NCI-H1092 treated with DMSO at 0.1 percent for 48 hours (cell line): Measurements from ENCODE around the gene EXOSC7.
"Not testable (repeated sequence)": the region's sequence is repeated elsewhere in the genome, so short reads cannot be mapped to it uniquely, and the experiment has no call there.

Source experiments
- DNase-seq: peaks from one replicate; lab custom pipeline; 2025; lab: John Stamatoyannopoulos, UW

Gene EXOSC7

DNA sequence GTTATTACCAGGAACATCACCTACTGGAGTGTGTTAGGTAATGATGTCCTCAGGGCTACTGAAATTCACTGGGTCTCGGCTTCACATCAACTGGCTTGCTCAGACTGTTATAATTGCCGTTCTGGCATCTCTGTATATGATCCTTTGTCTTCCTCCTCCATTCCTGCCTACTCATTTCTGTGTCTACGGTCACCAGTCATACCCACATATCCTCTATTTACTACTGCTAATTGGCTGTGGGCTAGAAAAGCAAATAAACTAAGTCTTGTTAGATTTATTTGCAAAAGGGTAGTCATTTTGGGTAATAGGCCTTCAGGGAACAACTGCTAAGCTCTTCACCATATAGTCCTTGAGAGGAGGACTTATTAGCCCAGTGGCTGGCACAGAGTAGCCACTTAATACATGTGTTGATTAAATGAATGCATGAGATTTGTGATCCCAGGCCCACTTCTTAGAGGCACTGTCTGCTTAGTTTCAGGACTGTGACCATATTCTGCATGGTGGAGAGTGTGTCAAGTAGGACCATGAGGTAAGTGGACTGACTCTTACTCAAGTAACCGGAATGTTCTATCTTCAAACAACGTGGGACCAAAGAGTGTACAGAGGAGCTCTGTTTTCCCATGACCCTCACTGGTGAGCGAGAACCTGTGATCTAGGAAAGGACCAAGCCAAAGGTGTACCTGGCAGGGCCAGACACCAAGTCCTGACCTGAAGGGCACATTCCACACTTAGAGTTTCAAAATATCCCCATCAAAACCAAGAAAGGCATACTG, 13.2 kb upstream of the EXOSC7 start:
- DNase-seq: no peak

DNA sequence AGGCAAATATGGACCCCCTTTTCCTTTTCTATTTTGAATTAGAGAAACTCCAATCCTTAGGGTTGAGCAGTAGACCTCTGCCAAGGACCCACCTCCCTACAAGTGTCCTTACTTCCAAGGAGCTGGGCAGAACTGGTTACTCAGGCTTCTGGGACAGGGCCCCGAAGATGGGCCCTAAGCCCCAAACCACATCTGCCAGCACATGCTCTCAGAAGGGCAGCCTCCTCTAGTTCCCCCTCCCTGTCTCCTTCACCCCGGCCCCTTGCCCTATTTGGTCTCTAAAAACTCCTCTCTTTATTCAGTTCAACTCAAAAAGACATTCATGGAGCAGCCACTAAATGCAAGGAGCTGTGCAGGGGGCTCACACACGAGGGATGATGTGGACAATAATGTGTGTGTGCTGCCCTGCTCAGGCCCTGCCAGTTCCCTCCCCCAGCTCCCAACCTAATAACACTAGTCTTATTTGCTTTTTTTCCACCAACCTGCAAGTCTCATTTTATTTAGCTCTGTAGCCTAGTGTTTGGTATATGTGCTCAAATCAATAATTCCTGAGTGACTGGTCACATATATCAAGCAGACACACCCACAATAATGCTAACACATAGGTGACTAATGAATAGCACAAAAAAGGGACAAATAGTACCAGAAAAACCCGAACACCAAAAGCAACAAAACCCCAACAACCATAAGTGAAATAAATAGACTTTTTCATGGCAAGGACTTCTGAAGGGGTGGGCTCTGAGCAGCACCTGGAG, 12.3 kb upstream of the EXOSC7 start:
- DNase-seq: no peak

DNA sequence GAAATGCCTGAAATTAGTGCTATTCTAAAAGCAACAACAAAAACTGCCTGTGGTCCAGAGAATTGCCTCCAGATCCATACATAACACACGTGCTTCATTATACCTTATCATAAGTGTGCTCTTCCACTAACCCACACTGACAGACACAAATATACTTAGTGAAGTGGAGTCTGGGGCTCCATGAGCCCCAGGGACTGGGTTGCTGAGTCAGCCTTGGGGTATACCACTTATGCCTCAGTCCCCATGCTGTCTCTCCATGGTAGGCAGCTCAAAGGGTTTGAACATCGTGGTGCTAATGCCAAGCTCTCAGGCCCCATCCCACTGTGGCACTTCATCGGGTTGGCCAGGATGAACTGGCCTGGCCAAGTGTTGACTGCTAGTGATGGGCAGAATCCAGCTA, 10.9 kb upstream of the EXOSC7 start:
- DNase-seq: no peak

DNA sequence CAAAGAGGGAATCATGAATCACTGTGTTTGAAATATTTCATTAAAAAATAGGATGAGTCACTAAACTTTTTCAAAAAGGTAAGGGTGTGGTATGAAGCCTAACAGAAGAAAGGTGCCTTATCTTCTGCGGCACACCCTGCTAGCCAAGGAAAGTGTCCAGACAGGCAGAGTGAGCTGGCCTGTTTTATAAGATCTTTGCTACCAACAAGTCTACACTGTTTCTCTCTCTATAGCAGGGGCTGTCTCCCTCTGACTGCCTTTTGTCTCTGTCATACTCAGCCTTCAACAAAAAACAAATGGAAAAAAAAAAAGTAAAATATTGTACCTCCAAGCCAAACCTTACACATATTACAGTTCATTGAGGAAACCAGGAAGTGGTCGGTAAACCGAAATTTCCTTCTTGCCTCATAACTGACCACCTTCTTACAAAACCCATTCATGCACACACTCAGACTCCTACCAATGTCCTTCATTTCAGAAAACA, 9.2 kb upstream of the EXOSC7 start:
- DNase-seq: no peak

DNA sequence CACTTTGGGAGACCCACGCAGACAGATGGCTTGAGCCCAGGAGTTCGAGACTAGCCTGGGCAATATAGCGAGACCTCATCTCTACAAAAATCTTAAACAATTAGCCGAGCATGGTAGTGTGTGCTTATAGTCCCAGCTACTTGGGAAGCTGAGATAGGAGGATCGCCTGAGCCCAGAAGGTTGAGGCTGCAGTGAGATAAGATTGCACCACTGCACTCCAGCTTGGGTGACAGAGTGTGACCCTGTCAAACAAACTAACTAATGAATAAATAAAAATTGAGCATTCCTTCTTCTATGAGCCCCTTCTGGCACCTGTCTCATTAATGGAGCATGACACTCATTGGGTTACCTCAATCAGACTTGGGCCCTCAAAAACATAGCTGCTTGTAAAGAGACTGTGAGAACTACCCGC, 7.6 kb upstream of the EXOSC7 start:
- DNase-seq: no peak

DNA sequence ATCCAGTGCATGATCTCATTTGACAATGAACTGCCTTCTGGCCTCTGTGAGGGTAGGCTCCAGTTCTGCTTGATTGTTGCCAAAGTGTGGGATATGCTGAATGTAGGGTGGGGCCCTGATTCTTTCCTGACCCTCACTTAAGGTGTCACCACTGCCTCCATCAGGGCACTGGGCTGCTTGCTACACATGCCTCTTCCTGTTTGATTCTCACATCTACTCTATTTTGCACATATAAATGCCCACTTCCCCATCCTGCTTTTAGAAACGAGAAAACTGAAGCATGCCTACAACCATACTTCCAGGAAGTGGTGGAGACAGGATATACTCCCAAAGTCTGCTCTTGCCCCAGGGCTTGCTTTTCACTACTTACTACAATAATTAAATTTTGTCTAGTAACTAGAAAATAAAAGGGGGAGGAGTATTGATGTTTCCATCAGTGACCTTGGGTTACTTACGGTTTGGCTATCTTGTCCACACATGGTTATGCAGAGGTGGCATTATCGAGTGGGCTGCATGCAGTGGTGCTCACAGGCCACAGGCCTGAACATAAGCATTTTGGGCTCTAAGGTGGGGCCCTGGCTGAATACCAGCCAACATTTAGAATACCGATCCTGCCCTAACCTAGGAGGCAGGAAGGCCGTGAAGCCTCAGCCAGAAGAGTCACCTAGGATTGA, 6.8 kb upstream of the EXOSC7 start:
- no peak for DNase-seq

DNA sequence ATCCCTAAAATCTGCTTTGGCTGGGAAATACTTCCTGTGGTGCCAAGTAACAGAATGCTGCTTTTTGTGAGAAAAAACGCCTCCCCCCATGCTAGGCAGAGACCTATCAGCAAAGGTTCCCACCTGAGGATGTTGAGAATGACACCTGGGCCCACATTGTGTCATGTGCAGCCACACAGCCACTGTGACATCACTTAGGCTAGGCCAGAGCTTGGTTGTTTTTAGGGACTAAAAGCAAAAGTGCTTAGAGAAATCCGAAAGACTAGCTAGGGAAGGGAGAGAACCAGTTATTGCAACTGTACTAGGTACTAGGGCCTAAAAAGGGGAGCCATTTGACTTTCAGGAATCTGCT, 6.2 kb upstream of the EXOSC7 start:
- no peak for DNase-seq

DNA sequence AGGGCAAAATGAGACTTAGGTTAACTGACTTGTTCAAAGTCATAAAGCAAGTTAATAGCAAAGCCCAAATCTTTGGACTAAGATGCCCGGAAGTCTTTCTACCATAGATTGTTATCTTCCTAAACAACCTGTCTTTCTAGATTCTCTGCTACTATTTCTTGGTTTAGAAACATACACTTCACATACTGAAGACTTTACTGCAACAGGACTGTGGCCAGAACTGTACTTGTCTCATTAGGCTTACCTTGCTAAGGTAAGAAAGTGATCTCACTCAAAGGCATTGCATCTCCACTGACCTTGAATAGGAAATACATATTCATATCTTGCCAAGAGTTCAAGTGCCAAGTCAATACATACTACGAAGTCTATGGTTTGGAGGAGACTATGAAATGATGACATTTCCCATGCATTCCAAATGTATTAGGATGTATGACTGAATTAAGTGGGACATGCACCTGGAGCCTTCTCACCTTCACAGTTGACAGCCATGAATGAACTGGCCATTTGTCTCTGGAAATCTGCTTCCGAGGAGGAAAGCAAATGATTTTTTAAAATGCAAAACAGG, 5.0 kb upstream of the EXOSC7 start:
- no peak for DNase-seq

DNA sequence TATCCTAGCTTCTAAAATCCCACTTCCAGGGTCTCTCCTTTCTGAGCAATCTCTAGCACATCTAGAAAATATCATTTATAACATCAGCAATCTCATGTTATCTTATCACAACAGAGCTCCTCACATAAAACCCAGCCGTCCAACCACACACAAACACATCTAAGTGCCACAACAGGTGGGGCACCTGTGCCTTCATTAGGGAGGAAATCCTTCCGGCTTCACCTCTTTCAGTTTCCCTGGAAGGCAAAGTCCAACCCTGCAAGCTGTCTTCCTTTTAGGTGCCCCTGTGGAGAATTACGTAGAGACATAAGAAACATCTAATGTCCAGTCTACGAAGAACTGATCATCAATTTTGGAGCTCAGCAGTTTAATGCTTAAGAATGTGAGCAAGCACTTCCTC, 1.6 kb upstream of the EXOSC7 start:
- no peak for DNase-seq

DNA sequence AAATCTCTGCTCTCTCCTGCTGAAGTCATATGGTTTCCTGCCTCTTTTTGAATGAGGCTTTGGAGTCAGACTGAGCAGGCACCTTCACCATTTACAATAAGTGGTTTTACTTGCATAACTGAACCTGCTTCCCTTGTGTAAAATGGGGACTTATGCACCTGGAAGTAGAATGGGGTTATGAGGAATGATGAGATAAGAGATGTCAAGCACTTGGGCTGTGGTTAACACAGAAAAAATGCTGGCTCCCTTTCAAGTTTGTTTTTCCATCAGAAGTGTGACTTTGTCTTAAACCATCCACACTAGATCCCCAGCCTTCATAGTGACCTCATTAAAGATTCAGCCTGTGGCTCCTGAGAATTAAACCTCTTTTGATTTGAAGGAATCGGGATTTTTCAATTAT, 5.2 kb downstream of the EXOSC7 start:
- no peak for DNase-seq

DNA sequence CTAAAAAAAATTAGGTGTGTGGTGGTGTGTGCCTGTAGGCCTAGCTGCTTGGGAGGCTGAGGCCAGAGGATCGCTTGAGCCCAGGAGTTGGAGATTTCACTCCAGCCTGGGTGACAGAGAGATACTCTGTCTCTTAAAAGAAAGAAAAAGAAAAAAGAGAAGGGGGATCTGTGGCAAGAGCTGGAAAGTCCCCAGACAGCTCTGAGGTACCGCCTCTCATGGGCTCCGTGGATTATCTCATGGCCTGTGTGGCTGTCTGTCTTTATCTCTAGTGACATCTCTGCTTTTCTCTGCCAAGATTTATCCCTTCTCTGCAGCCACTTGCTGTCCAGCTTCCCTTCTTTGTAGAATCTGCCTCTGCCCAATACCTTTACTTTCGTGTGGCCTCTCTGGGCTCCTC, 5.7 kb downstream of the EXOSC7 start:
- no peak for DNase-seq

DNA sequence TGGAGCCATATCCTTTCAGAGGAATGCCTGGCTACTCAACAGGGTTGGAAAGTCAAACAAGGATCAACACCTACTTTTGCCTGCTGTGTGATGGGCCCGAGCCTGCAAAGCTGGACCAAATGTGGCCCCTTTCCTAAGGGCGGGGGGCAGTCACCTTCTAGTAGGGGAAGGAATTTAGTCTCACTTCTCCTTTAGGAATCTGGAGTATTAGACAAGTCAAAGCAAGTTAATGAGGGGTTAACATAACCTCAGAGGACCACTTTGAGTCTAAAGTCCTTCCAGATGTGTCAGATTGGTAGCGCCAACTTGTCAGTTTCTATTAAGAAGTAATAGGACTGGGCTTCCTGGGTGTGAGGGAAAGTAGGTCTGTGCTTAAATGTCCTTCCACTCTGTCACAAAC, 6.8 kb downstream of the EXOSC7 start:
- DNase-seq: no peak

DNA sequence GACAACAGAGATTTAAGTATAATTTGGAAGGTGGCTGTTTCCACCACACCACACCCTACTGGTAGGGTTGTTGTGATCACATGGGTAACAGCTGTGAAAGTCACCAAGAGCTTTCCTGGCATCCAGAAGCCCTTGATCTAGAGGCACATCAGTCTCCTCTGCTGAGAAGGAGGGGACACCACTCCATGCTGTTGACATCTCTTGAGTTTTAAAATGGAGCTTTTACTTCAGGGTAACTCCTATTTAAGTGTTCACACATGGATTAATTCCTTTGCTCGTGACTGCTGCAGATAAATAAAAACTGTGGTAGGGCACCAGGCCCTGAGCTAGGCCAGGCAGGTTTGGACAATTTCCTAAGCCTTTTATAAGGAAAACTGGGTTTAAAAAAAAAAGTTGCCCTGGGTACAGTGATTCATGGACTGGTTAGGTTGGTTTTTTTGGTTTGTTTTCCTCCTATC, 7.5 kb downstream of the EXOSC7 start:
- no peak for DNase-seq

DNA sequence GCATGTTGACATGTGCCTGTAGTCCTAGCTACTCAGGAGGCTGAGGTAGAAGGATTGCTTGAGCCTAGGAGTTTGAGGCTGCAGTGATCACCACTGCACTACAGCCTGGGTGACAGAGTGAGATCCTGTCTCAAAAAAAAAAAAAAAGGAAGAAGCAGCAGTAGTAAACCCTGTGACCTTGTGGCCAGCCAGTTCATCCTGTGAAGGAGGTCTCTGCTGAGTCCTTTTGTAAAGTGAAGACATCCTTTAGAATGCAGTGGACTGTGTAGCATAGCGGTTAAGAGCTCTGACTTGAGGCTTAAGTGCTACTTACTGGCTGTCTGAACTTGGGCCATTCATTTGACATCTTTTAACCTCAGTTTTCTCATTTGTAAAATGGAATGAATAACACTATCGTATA, 8.3 kb downstream of the EXOSC7 start:
- no peak for DNase-seq

DNA sequence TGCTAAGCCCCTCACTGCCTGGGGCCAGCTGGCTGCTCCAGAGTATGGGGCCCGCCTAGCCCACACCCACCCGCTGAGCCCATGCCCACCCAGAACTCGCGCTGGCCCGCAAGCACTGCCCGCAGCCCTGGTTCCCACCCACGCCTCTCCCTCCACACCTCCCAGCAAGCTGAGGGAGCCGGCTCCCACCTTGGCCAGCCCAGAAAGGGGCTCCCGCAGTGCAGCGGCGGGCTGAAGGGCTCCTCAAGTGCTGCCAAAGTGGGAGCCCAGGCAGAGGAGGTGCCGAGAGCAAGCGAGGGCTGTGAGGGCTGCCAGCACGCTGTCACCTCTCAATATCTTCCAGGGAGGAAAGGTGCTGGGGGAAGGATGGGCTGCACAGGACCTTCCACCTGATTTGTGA, 10.3 kb downstream of the EXOSC7 start:
- not testable (repeated sequence) for DNase-seq

DNA sequence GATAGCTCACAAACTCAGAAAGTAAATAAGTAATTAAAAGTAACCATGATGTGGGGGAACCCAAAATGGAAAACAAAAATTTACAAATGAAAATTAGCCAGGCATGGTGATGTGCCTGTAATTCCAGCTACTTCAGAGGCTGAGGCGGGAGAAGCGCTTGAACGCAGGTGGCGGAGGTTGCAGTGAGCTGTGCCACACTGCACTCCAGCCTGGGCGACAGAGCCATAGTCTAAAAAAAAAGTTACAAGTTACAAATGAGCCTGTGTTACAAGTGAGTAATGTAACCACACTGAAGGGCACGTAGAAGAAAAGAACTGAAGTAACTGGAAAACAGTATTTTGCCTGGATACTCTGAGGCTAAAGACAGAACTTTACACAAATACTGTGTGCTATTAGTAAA, 11.3 kb downstream of the EXOSC7 start:
- DNase-seq: no peak

DNA sequence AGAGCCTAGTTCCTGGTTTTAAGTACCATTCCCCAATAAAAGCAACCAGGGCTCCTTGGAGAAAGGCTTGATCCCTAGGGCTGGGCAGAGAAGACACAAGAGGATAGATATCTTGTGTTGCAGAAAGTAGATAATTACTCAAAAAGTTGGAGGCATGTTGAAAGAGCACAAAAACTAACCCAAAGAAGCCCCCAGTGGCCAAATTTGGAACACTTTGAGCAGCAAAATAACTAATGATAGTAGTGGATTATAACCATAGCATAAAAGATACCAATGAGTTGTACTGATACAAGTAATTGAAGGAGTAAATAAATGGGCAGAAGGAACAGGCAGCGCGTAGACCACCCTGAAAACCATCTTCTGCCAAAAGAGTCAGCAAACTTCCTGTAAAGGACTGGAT, 12.0 kb downstream of the EXOSC7 start:
- DNase-seq: no peak

DNA sequence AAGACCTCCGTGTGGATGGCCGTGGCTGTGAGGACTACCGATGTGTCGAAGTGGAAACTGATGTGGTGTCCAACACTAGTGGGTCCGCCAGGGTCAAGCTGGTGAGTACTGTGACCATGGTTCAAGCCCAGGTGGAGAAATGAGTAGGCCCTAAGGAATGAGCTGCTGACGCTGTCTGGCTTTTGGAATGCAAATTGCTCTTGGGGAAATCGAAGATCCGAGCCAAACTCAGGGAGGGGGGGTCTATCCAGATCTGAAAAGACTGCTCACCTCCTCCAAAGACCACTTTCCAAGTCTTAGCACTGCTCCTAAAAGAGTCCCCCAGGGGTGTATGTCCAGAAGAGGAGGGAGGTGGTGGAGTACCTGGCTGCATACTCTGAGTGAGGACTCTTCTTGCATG, 13.1 kb downstream of the EXOSC7 start:
- no peak for DNase-seq

DNA sequence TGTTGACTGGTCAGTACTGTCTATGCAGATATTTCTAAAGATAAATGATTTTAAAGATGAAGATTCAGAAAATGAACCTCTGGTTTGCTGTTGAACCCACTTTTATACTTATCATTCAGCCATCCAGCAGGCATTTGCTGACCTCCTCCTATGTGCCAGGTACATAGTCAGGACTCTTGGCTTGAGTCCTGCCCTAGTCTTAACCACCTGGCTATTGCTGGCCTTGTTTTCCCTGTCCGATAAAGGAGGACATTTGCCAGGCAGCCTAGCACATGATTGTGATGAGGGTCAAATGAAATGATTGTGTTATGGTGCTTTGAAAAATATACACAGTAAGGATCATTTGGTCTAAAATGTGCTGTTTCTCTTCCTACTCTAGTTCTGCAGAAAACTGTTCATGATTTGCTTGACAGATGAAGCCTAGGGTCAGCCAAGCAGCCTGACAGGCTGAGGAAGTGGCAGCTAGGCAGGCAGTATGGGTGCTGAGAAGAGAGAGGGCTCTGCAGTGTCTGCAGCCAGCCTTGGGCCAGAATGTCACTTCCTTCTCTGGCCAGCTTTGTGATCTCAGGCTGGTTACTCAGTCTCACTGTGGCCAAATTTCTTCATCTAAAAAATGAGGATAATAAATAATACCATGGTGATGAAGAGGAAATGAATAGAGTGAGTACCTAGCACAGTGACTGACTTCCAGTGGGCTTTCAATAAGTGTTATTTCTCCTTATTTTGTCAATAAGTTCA, 13.8 kb downstream of the EXOSC7 start:
- no peak for DNase-seq

DNA sequence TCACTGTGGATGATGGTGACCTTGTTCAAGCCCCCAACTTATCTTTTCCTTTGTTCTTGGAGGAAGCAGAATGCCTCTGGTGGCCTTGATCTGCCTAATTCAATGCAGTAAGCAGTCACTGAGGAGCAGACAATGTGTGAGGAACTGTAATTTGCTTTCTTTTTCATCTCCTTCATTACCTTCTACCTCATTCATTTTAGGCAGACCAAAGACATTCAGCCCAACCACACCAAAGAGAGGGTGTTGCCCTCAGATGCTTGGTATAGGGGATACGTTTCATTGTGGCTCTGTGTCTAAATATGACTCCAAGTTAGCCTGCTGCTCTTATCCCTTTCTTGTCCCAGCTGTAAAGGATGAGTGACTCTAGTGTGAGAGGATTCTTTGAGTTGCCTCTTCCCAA, 15.3 kb downstream of the EXOSC7 start:
- DNase-seq: no peak

DNA sequence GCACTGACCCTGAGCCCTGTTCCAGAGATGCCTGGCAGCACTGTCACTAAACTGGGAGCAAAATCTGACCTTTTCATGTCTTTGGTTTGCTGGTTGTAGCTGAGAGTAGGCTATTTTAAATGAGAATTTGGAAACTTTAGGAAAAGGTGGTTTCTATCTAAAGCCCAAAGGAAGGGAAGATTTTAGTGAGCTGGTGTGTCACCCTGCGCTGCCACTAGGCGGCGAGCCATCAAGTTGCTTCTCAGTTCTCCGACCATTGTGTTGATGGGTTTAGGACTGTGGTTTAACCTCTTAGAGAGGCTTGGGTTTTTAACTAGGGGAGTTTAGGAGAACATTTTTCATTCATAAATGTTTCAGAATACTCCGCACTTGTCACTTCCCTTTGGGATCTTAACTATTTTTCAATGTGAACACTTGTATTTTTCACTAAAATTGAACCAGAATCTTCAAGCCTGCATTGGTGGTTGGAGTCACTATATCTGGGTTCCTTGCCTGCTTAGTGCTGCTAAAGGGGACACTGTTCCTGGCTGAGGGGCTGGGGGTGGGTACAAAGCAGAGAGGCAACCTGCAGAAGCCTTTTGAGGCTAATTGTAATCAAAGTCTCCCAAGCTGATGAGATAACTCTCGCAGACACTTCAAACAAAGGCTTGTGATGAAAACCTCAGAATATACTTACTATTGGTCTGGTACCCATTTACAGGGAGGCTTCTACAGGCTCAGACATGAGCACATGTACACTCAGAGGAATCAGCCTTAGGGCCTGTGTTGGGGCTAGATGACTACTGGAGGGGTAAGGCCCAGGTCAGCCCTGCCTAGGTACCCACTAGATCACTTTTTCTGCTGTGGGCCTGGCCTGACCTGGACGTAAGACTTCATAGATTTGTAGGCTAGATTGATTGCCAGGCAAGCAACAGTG, 16.8 kb downstream of the EXOSC7 start:
- no peak for DNase-seq
